Pancreas (tissue), 10 donors: Measurements from ENCODE around the gene CLINT1. TPM values are rescaled to one million over a fixed set of nuclear protein-coding genes. Genes with fewer than 3 reads are reported as not detected.

ENCODE experiments used
- ATAC-seq, 4 donors: fragments of 200-7000 bp; cut with Tn5 transposase; one replicate each; pipeline versions ENCODE4 v1.8.0 to v1.9.1; 2020; ENCODE audit warnings: mild to moderate bottlenecking in 4 of 4, moderate library complexity in 4 of 4
- DNase-seq, 6 donors: peaks; one replicate each; pipeline ENCODE4 v3.0.0-alpha.2; 2020
- FAIRE-seq: peaks from 2 replicates; lab custom pipeline; 2012; peaks lifted over from hg19 to GRCh38; lab: Jason Lieb, UNC
- H3K27ac ChIP-seq, 4 donors: fragments of 200-600 bp; sonication (generic); 1 replicate in 3 of 4; 2 replicates in 1 of 4; pipeline versions ENCODE4 v1.5.0 to v1.8.0; 2020
- H3K27me3 ChIP-seq, 4 donors: fragments of 200-600 bp; one replicate each; pipeline ENCODE4 v1.8.0; 2021
- H3K36me3 ChIP-seq, 3 donors: fragments of 200-600 bp; sonication (generic) in 1 of 3; one replicate each; pipeline versions ENCODE4 v1.5.0 to v1.8.0; 2020 to 2021
- H3K4me1 ChIP-seq, 3 donors: fragments of 200-600 bp; one replicate each; pipeline ENCODE4 v1.8.0; 2021
- H3K4me3 ChIP-seq, 4 donors: fragments of 200-600 bp; sonication (generic) in 2 of 4; one replicate each; pipeline versions ENCODE4 v1.5.0 to v1.8.0; 2020 to 2021
- H3K9me3 ChIP-seq, 4 donors: fragments of 200-600 bp; one replicate each; pipeline ENCODE4 v1.8.0; 2021
- CTCF ChIP-seq, 4 donors: fragments of 200-600 bp; sonication (generic) in 3 of 4; IDR thresholded peaks; one replicate each; pipeline versions ENCODE4 v1.5.0 to v1.8.0; 2021; ENCODE audit warnings: antibody characterized with exemption in 4 of 4
- WGBS, 2 donors: extraction: QIAGEN DNeasy Blood & Tissue Kit; methylation state at CpG; one replicate each; pipeline ENCODE4 v1.1.7; 2013; 5-methylcytosine and 5-hydroxymethylcytosine counted together
- intact Hi-C, 3 donors: fragments of 100-400 bp; cut with DNase I; formaldehyde crosslinking; loops; one replicate each; pipeline versions ENCODE4 v1.11.1 to v1.14.2; 2022
- polyA plus RNA-seq, 2 donors: library from polyadenylated mRNA; stranded (reverse); fragments of 200-250 nt; gene quantifications; one replicate each; pipeline ENCODE4 v1.2.3, GENCODE V29; 2013
- total RNA-seq, 6 donors: library from RNA; stranded (reverse); fragmentation: NEBNext Ultra II Directional in 4 of 6; extraction: Animal tissue kit (Norgen Biotek cat#: 25700) in 4 of 6; gene quantifications; one replicate each; pipeline versions ENCODE4 v1.2.1 to v1.2.4, GENCODE V29; 2021 to 2023
- donor health status: healthy with polysubstance abuse.
- donor health status: DM: no; HTN: no; CAD: no; lungs with moderate emphysema.
- donor health status: DM: no; HTN: no; CAD: no.
- donor health status: control.
- donor health status: control.
- donor health status: Bipolar disorder and iron deficiency.
- donor health status: DM: yes; HTN: yes; CAD: no.
- donor health status: DM: no; HTN: no; CAD: no.
- donor health status: DM: no; HTN: no; CAD: no.
- donor health status: DM: yes; HTN: yes; CAD: no.

Gene CLINT1
- total RNA-seq (10 to 100 TPM; 32.7 to 62.5 (median 37.9) TPM), polyA plus RNA-seq (10 to 100 TPM; 23.5 to 47.6 TPM)

- Histone ChIP-seq H3K36me3 (no peaks in the 10 kb centered on the region), H3K27me3 (no peaks in the 10 kb centered on the region), H3K4me1 (peaks cover 0 to 28% (median 18%) of the 10 kb centered on the region in 3 donors), H3K27ac (peak within 1 kb of the TSS; percentile 86 to 96 (median 90)), H3K4me3 (peak within 1 kb of the TSS; percentile 66 to 87 (median 82)), H3K9me3 (no peaks in the 10 kb centered on the region)
- FAIRE-seq: no peak
- peak; percentile 86 to 96 (median 92) for DNase-seq
- intact Hi-C loops: no loop called here
- no peak for TF ChIP-seq CTCF (IDR thresholded peaks at IDR 0.05)
- ATAC-seq: peak; percentile 95 to 98 (median 97)
- WGBS, 2 donors: 0 to 1% methylated on average over 57 to 59 of the region's 59 CpGs
Observed at GRCh38 chr5:157858527-157859226, at the start of gene CLINT1. CLINT1 (minus strand) TSS chr5:157859145; CDS start chr5:157858970, 175 bp downstream.

GRCh38 chr5:157908459-157908858 is 49.5 kb upstream of the CLINT1 start:
- FAIRE-seq: no peak
- Histone ChIP-seq H3K27me3 (no peaks in the 10 kb centered on the region), H3K4me3 (no peak overlapping the region), H3K4me1 (no peaks in the 10 kb centered on the region), H3K9me3 (no peaks in the 10 kb centered on the region), H3K27ac (no peak overlapping the region), H3K36me3 (no peaks in the 10 kb centered on the region)
- intact Hi-C loops: no loop called here
- no peak for ATAC-seq
- TF ChIP-seq CTCF (IDR thresholded peaks at IDR 0.05): no peak
- 97 to 100% methylated on average over 1 of the region's 1 CpG for WGBS, 2 donors
- no peak for DNase-seq

GRCh38 chr5:157907479-157907878 is 48.5 kb upstream of the CLINT1 start:
- Histone ChIP-seq H3K36me3 (no peaks in the 10 kb centered on the region), H3K4me1 (no peaks in the 10 kb centered on the region), H3K9me3 (no peaks in the 10 kb centered on the region), H3K4me3 (no peak overlapping the region), H3K27me3 (no peaks in the 10 kb centered on the region), H3K27ac (no peak overlapping the region)
- no peak for ATAC-seq
- WGBS, 2 donors: 83 to 88% methylated on average over 3 of the region's 3 CpGs
- intact Hi-C loops: no loop called here
- no peak for FAIRE-seq
- no peak for DNase-seq
- no peak for TF ChIP-seq CTCF (IDR thresholded peaks at IDR 0.05)

- 59 to 69% methylated on average over 2 of the region's 2 CpGs for WGBS, 2 donors
- H3K4me1 ChIP-seq: no peaks in the 10 kb centered on the region
- H3K4me3 ChIP-seq: no peak overlapping the region
- ATAC-seq (no peak), DNase-seq (no peak), FAIRE-seq (no peak)
- intact Hi-C loops: no loop called here
- H3K27me3 ChIP-seq: no peaks in the 10 kb centered on the region
- no peaks in the 10 kb centered on the region for H3K9me3 ChIP-seq
- H3K36me3 ChIP-seq: no peaks in the 10 kb centered on the region
- TF ChIP-seq CTCF (IDR thresholded peaks at IDR 0.05): no peak
- no peak overlapping the region for H3K27ac ChIP-seq
Observed at GRCh38 chr5:157903117-157903450, 44.1 kb upstream of the CLINT1 start.

- no peak for ATAC-seq
- Histone ChIP-seq H3K27me3 (no peaks in the 10 kb centered on the region), H3K27ac (no peak overlapping the region), H3K9me3 (no peaks in the 10 kb centered on the region), H3K4me3 (no peak overlapping the region), H3K36me3 (no peaks in the 10 kb centered on the region), H3K4me1 (no peaks in the 10 kb centered on the region)
- intact Hi-C loops: no loop called here
- no peak for FAIRE-seq
- WGBS, 2 donors: 65 to 68% methylated on average over 9 of the region's 9 CpGs
- TF ChIP-seq CTCF (IDR thresholded peaks at IDR 0.05): no peak
- no peak for DNase-seq
Observed at GRCh38 chr5:157902449-157903116, 43.6 kb upstream of the CLINT1 start.
